ENCODE data around the gene ANAPC4. TPM values are rescaled to one million over a fixed set of nuclear protein-coding genes. Genes with fewer than 3 reads are reported as not detected.
A peak's percentile ranks its signal among the peaks of the same experiment; 100 is the strongest.

Gene ANAPC4
- total RNA-seq, 1 donor from 2014 or later, result 15.0 TPM

DNA sequence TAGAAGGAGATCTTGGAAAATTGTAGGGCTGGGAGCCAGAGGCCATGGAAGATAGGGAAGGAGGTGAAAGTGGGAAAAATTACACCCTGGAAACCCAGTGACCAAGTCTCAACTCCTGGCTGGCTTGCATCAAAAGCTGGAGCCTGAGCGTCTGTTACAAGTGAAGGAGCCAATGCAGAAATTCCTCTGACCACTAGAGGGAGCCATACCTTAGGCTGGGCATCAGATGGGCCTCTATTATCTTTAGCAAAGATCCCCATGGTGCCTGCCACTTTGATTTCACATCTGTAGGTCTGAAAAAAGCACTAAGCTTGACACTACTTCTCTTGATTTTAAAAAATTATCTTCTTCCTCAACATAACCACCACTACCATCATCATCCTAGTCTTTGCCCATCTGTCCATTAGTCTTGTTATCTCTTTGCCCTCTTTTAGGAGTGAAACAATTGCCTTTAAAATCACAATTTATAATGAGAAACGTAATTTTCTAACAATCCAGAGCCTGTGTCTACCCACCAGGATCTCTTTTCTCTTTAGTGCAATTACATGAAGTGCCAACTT is 62.9 kb downstream of the ANAPC4 start:
- no peak for FAIRE-seq

DNA sequence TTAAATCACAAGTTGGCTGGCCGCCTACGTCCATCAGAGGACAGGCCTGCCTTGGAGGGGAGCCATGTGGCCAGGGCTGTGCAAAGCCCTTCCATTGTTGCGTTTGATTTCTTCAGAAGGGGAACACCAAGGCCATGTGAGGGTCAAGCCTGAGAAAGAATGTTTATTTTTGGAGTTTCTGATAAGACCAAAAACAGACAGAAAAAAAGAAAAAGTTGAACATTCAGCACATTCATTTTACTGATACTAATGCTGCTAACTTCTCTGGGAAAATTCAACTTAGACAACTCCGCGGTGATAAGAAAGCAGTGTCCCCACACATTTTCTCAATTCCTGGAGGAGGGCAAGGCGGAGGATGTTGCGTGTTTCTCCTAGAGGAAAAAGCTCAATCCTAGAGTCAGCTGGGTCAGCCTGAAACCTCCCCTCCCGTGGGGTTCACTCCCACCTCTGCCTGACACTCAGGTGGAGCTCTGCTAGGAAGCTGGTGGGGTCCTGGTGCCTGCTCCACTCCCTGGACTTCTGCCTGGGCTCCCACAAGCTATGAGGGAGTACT is 63.5 kb downstream of the ANAPC4 start:
- no peak overlapping the region for H3K4me3 ChIP-seq (ENCODE audit: low read depth, low read length)
- TF ChIP-seq, protein P1, sequence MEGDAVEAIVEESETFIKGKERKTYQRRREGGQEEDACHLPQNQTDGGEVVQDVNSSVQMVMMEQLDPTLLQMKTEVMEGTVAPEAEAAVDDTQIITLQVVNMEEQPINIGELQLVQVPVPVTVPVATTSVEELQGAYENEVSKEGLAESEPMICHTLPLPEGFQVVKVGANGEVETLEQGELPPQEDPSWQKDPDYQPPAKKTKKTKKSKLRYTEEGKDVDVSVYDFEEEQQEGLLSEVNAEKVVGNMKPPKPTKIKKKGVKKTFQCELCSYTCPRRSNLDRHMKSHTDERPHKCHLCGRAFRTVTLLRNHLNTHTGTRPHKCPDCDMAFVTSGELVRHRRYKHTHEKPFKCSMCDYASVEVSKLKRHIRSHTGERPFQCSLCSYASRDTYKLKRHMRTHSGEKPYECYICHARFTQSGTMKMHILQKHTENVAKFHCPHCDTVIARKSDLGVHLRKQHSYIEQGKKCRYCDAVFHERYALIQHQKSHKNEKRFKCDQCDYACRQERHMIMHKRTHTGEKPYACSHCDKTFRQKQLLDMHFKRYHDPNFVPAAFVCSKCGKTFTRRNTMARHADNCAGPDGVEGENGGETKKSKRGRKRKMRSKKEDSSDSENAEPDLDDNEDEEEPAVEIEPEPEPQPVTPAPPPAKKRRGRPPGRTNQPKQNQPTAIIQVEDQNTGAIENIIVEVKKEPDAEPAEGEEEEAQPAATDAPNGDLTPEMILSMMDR (IDR thresholded peaks at IDR 0.05; ENCODE audit: insufficient read depth, low read length, severe bottlenecking), result no peak
- FAIRE-seq (no peak), DNase-seq (ENCODE audit: low read depth) (no peak)
- H3K27me3 ChIP-seq (ENCODE audit: control insufficient read depth, insufficient read depth, low read length), result no peaks in the 10 kb centered on the region
- no peaks in the 10 kb centered on the region for H3K36me3 ChIP-seq (ENCODE audit: control insufficient read depth, insufficient read depth, low read length)

More for the DNA sequence above, 62.9 kb downstream of the ANAPC4 start:
- Histone ChIP-seq H3K36me3 (ENCODE audit: control insufficient read depth, insufficient read depth, low read length) (no peaks in the 10 kb centered on the region), H3K4me3 (ENCODE audit: low read depth, low read length) (no peak overlapping the region), H3K27me3 (ENCODE audit: control insufficient read depth, insufficient read depth, low read length) (no peaks in the 10 kb centered on the region)
- TF ChIP-seq, protein P1 (IDR thresholded peaks at IDR 0.05; ENCODE audit: insufficient read depth, low read length, severe bottlenecking), result peak; percentile 92
- peak; percentile 62 for DNase-seq (ENCODE audit: low read depth)

- TF ChIP-seq, protein P1 (IDR thresholded peaks at IDR 0.05; ENCODE audit: insufficient read depth, low read length, severe bottlenecking), result peak; percentile 96
- peak; percentile 57 for DNase-seq (ENCODE audit: low read depth)
- no peaks in the 10 kb centered on the region for H3K36me3 ChIP-seq (ENCODE audit: control insufficient read depth, insufficient read depth, low read length)
- no peak overlapping the region for H3K4me3 ChIP-seq (ENCODE audit: low read depth, low read length)
- no peak for FAIRE-seq
- no peaks in the 10 kb centered on the region for H3K27me3 ChIP-seq (ENCODE audit: control insufficient read depth, insufficient read depth, low read length)
Observed at GRCh38 chr4:25441519-25442117, 64.6 kb downstream of the ANAPC4 start.

GRCh38 chr4:25442863-25443307 is 65.8 kb downstream of the ANAPC4 start:
- Histone ChIP-seq H3K27me3 (ENCODE audit: control insufficient read depth, insufficient read depth, low read length) (no peaks in the 10 kb centered on the region), H3K36me3 (ENCODE audit: control insufficient read depth, insufficient read depth, low read length) (no peaks in the 10 kb centered on the region), H3K4me3 (ENCODE audit: low read depth, low read length) (no peak overlapping the region)
- DNase-seq (ENCODE audit: low read depth) (no peak), FAIRE-seq (no peak)
- TF ChIP-seq, protein P1 (IDR thresholded peaks at IDR 0.05; ENCODE audit: insufficient read depth, low read length, severe bottlenecking), result no peak

- Histone ChIP-seq H3K27me3 (ENCODE audit: control insufficient read depth, insufficient read depth, low read length) (no peaks in the 10 kb centered on the region), H3K36me3 (ENCODE audit: control insufficient read depth, insufficient read depth, low read length) (no peaks in the 10 kb centered on the region), H3K4me3 (ENCODE audit: low read depth, low read length) (no peak overlapping the region)
- FAIRE-seq (no peak), DNase-seq (ENCODE audit: low read depth) (no peak)
- TF ChIP-seq, protein P1 (IDR thresholded peaks at IDR 0.05; ENCODE audit: insufficient read depth, low read length, severe bottlenecking), result no peak
Observed at GRCh38 chr4:25443851-25444250, 66.8 kb downstream of the ANAPC4 start.
